ENCODE results near the gene STH.

Gene STH

DNA sequence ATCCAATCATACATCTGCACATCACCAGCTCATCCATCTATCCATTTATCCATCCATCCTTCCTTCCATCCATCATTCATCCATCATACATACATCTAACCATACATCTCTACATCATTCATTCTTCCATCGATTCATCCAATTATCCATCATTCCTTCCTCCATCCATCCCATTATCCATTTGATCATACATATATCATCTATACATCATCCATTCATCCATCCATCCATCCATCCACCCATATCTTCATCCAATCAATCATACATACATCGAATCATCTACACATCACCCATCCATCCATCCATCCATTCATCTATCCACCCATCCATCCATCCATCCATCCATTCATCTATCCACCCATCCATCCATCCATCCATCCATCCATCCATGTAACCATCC is 29.3 kb upstream of the STH start:
- DNase-seq: no peak

DNA sequence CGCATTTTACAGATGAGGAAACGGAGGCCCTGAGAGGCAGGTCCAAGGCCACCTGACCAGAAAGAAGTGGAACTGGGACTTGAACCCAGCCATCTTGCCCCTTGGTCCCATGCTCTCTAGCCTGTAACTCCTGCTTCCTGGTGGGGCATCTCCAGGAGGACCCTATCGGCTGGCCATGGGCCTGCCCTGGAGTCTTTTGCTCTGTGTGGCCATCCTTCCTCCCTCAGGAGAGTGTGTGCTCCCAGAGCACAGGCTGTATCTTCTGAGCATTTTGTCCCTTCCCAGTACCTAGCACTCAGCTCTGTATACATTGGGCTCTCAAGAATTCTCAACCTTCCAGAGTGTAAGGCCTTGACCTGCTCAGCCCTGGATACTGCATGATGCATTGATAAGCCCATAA is 28.4 kb upstream of the STH start:
- no peak for DNase-seq

DNA sequence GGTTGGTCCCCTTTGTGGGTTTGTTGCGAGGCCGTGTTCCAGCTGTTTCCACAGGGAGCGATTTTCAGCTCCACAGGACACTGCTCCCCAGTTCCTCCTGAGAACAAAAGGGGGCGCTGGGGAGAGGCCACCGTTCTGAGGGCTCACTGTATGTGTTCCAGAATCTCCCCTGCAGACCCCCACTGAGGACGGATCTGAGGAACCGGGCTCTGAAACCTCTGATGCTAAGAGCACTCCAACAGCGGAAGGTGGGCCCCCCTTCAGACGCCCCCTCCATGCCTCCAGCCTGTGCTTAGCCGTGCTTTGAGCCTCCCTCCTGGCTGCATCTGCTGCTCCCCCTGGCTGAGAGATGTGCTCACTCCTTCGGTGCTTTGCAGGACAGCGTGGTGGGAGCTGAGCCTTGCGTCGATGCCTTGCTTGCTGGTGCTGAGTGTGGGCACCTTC is 27.3 kb upstream of the STH start:
- DNase-seq: no peak

DNA sequence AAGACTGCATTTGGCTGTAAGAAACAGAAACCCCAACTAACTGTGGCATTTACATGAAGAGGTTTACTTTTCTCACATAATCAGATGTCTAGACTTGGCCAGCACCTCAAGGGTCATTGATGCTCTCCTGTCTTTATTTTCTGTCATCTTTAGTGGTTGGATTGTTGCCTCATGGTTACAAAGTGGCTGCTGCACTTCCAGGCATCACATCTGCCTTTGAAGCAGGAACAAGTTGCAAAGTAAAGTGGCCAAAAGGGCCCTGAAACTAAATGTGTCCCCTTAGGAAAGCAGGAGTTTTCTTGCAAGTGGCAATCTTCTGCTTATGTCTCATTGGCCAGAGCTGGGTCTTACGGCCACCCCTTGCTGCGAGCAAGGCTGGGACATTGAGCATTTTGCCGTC is 26.5 kb upstream of the STH start:
- no peak for DNase-seq

DNA sequence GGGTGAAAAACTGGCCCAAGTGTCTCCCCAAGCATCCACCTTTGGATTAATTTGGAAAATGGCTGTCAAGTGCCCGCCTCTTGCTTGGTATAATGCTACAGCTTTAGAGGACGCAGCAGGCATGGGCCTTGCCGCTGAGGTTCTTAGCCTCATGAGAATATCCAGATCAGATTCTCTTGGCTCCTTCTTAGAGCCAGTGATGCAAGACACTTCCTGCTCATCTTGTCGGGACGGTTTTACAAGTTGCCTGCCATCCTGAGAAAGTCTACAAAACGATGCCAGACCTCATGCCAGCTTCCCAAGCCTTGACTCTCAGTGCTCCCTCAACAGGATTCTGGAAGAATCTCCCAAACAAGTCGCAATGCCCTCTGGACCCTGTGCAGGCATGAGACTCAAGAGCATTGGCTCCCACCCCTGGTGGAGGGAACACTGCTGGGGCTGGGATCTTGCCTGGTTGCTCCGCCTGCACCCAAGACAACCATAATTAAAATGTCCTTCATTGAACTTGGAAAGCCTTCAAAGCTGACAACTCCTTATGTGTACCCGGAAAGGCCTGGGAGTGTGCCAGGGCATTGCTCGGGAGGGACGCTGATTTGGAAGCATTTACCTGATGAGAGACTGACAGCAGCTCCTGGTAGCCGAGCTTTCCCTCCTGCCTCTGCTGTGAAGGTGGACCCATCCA is 25.8 kb upstream of the STH start:
- no peak for DNase-seq

DNA sequence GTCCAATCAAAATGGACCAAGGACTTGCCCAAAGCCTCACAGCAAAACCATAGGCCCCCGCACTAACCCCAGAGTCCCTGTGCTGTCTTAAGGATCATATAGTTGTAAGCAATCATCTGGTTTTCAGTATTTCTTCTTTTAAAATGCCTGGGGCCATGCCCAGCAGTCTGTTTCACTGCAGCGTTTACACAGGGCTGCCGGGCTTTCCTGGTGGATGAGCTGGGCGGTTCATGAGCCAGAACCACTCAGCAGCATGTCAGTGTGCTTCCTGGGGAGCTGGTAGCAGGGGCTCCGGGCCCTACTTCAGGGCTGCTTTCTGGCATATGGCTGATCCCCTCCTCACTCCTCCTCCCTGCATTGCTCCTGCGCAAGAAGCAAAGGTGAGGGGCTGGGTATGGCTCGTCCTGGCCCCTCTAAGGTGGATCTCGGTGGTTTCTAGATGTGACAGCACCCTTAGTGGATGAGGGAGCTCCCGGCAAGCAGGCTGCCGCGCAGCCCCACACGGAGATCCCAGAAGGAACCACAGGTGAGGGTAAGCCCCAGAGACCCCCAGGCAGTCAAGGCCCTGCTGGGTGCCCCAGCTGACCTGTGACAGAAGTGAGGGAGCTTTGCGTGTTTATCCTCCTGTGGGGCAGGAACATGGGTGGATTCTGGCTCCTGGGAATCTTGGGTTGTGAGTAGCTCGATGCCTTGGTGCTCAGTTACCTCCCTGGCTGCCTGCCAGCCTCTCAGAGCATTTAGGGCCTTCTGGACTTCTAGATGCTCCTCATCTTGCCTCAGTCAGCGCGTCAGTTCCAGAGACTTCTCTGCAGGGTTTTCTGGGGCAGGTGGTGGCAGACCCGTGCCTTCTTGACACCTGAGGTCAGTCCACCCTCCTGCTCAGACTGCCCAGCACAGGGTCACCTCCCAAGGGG is 24.8 kb upstream of the STH start:
- no peak for DNase-seq

DNA sequence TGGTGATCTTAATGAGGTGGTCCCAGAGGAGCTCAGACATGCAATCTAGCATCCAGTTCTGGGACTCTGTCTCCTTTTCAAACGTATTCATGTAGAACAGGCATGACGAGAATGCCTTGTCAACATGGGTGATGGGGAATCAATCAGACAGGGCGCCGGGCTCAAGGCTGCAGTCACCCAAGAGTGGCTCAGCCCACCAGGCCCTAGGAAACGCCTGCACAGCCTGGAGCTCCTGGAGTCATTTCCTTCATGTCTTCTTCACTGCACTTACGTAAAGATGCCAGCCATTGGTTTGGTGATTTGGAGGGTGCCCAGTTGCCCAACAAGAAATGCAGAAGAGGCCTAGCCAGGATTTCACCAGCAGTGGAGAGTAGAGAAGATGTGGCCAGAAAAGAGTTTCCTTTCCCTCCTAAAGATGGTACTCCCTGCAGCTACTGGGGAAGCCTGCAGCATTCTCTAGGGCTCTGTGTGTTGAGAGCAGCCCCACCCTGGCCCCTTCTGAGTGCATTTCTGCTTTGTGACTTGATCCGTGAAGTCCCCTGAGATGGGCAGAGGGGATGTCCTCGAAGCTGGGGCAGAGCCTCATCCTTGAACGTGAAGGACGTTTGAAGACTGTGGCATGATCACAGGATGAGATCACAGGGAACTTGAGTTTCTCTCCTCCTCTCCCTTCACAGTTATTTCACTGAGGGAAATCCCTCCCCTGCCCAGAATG is 24.0 kb upstream of the STH start:
- no peak for DNase-seq

DNA sequence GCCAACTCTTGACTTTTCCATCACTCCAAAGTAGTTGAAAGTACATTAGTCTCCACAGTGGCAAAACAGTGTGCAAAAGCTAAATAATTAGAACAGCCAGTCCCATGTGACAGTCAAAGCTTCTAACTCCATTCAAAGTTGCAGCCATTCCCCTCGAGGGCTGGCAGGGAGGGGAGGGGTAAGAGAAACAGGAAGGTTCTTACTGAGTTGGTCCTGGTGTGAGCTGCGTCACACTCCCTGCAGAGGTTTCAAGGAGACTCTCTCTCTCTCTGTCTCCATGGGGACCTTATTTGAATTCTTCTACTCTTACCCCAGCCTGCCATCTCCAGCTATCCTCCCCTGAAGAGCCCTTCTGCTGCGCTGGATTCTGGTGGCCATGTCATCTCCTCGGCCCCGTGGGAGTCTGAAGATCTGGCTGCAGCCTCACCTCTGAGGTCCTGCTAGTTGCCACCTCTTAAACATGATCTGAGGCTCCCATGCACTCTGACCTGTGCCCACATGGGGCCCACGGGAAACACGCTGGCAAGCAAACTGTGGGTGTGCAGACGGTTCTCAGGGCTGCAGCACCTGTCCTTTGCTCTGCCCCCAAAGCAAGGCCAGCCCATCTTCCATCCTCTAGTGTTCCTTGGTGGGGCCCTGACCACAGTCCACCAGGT is 23.3 kb upstream of the STH start:
- no peak for DNase-seq

DNA sequence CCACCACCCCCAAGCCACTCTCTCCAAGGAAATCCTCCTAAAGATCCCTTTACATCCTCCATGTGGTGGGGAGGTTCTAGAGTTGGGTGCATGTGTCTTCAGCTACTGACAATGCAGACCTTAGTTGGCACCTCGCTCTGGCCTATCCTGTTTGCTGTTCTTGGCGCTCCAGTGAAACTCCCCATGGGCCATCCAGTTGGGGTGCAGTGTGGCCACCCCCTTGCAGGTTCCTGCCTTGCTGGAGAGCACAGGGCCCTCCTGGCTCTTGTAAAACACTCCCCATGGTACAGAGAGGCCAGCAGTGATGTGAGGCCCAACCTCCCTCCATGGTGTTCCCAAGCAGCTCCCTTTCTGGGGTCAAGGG is 22.7 kb upstream of the STH start:
- DNase-seq: no peak

DNA sequence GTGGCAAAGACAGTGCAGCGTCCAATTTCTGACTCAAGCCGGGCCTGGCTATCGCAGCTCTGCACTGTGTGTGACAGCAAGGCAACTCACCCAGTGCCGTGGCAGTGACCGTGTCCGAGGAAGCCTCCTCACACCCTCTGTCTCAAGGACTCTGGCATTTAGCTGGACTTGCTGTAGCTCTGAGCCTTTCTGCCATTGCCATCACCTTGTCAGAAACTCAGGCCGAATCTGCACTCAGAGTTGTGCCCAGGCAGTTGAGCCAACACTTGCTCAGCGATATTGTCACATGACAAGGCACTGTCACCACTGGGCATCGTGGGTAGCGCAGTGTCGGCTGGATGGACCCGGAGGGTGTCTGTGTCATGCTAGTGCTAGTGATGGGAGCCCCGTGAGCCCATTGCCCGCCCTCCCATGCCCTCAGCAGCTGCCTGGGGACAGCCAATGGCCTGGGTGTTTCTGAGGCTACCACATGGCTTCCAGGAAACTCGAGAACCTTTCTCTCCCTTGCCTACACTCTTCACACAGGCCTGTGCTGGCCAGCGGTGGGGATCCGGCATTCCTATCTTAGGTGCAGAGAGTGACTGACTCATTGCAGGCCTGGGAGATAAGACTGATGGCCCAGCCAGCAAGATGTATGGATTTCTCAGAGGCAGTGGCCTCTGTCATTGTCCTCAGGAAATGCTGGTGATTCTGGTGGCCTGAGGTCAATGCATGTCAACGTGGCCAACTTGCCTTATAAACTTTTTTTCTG is 22.1 kb upstream of the STH start:
- no peak for DNase-seq

DNA sequence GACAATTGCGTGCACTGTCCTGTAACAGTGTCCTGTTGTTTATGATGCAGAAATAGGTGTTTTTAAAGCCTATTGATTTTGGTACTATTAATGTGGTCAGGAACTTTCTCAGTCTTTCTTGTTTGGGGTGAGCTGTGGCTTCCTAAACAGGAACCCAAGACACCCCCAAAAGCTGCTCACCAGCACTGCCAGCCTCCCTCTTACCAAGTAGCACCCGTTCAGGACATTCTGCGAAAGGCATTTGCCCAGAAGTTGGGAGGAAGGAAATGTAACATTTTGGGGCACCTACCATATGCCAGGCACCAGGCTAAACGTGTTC is 21.6 kb upstream of the STH start:
- DNase-seq: no peak

DNA sequence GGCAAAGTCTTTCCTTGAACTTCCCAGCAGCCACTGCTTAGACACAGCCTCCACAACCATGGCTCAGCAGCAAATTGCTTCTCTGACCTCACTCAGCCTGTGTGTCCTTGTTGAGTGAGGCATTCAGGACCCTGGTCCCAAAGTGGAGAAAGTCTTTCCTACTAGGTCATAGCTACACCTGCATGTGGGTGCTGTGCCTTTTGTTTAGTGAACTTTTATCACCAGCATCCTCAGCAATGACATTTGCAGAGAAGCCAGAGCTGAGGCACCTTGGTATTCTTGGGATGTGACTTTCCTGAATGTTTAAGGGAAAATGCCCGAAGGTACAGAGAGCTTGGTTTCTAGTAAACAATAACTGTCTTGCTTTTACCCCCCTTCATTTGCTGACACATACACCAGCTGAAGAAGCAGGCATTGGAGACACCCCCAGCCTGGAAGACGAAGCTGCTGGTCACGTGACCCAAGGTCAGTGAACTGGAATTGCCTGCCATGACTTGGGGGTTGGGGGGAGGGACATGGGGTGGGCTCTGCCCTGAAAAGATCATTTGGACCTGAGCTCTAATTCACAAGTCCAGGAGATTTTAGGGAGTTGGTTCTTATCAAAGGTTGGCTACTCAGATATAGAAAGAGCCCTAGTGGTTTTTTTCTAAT is 20.9 kb upstream of the STH start:
- no peak for DNase-seq

DNA sequence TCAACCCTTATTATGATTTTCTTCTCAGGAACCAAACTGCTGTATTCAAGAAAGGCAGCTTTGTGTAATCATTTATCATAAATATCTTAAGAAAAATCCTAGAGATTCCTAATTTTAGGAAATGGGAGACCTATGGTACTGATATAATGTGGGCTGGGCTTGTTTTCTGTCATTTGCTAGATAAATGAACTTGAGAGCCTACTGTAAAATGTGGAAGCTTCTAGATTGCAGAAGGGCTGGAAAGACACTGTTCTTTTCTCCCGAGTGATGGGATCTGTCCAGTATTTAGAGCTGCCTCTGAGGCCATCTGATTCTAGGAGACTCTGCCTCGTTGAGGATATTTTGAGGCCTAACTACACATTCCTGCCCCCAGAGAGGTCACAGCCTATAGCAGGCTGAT is 19.9 kb upstream of the STH start:
- DNase-seq: no peak

DNA sequence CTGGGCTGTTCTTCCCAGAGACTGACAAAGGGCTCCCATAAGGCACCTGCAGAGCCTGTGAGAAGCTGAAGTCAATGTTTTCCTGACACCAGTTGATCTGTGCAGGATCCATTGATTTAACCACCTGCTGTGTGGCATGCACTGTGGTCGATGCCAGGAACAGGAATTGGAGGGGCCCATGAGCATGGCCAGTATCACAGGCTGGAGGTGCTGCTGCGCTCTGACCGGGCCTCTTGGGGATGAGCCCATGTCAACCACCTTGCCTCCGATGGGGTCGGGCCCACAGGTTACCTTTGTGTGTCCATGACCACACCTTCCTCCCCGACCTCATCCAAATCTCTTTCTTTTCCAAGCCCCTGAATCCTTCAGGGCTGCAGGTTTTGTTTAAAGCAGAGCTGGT is 18.2 kb upstream of the STH start:
- DNase-seq: no peak

DNA sequence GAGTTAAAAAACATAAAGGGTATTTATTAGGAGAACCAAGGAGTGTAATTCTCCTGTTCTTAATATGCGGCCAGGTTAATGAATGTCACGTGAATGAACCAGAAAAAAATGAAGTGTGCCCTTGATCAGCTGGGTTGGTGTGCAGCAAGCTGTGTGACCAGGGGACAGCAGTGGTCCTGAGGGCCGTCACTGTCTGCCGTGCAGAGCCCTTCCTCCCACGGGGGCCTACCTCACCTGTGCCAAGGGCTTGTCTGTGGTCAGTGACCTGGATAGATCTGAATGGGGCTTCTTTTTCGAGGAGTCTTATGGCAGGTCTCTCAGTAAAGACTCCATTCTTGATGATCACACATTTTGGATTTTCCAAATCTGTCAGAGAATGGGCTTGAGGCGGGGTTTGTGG is 17.7 kb upstream of the STH start:
- DNase-seq: no peak

DNA sequence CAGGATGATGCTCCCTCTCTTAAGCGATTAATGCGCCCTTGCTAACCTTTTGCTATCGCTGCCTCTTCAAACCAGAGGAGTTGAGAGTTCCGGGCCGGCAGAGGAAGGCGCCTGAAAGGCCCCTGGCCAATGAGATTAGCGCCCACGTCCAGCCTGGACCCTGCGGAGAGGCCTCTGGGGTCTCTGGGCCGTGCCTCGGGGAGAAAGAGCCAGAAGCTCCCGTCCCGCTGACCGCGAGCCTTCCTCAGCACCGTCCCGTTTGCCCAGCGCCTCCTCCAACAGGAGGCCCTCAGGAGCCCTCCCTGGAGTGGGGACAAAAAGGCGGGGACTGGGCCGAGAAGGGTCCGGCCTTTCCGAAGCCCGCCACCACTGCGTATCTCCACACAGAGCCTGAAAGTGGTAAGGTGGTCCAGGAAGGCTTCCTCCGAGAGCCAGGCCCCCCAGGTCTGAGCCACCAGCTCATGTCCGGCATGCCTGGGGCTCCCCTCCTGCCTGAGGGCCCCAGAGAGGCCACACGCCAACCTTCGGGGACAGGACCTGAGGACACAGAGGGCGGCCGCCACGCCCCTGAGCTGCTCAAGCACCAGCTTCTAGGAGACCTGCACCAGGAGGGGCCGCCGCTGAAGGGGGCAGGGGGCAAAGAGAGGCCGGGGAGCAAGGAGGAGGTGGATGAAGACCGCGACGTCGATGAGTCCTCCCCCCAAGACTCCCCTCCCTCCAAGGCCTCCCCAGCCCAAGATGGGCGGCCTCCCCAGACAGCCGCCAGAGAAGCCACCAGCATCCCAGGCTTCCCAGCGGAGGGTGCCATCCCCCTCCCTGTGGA is 16.0 kb upstream of the STH start:
- DNase-seq: no peak

DNA sequence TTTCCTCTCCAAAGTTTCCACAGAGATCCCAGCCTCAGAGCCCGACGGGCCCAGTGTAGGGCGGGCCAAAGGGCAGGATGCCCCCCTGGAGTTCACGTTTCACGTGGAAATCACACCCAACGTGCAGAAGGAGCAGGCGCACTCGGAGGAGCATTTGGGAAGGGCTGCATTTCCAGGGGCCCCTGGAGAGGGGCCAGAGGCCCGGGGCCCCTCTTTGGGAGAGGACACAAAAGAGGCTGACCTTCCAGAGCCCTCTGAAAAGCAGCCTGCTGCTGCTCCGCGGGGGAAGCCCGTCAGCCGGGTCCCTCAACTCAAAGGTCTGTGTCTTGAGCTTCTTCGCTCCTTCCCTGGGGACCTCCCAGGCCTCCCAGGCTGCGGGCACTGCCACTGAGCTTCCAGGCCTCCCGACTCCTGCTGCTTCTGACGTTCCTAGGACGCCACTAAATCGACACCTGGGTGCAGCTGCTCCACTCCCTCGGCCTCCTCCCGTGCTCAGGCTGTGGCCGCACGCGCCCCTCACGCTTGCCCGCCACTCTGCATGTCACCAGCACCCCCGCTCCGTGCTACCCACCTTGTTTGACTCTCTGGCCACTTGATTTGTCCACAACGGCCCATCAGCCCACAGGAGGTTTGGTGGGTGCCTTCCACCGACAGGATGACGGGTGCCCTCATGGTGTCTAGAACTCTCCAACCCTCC is 15.3 kb upstream of the STH start:
- no peak for DNase-seq

DNA sequence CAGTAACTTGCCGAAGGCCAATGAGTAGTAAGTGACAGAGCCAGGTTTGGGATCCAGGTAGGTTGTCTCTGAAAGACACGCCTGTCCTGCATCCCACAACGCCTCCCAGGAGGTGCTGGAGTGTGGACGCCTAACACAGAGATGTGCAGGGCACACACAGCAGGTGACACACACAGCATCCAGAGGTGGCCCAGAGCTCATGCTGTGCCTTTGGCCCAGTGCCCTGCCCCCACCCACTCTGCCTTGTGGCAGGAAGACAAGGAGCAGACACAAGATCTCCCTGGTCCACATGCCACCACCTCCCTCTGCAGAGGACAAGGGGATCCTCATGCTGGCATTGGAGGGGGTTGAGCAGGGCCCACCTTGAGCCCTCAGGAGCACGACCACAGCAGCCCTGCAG is 14.7 kb upstream of the STH start:
- DNase-seq: no peak

DNA sequence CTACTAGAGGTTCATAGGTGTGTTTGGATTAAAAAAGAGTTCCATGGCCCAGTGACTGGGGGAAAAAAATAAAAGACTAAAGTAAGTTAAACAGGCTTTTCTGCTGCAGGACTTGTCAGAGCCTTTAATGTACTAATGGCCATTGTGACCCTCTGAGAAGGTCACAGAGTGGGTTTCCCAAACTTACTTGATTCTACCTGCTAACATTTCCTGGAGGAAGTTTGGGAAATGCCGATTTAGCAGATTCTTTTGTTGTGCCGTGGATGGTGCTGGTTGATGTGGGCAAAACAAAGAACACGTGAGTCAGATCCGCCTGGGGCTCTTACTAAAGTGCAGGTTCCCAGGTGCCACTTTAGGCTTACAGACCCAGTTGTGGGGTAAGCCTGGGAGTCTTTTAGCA is 13.6 kb upstream of the STH start:
- DNase-seq: no peak

DNA sequence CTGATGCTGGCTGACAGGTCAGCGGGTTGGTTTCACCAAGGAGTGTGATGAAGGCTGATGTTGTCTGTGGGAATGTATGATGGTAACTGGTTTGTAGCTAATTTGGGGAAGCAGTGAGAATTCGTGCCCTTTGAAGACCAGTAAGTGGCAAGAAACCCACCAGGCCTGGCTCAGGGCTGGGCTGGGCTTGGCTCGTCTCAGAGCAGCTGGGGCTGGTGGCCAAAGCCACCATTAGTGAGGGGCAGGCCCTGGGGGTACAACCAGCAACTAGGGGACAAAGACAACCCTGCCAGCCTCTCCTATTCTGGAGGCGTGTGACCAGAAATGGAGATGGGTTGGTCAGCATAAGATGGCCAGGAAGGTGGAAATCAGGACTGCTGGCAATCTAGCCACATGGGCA is 13.0 kb upstream of the STH start:
- no peak for DNase-seq

DNA sequence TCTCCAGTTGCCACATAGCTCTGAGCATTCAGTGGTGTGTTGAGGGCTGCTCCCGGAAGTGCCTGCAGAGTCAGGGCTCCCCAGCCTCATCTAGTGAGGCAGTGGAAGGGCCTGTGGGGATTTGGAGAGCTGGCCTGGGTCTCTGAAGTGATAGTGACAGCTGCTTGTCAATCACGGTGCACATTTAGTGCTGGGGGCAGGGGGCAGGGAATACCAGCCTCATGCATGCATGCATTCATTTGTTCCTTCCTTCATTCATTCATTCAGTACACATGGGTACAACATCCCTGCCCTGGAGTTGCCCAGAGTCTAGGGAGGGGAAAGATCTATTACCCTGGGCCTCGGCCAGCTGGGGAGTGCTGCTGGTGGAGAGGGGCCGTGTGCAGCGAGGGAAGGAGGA is 11.3 kb upstream of the STH start:
- no peak for DNase-seq
